GM10266 (cell line): ENCODE results near the gene CXCL1.
"Not testable (repeated sequence)": the region's sequence is repeated elsewhere in the genome, so short reads cannot be mapped to it uniquely, and the experiment has no call there.

Source experiments
- DNase-seq: peaks from one replicate; pipeline ENCODE4 v3.0.0; 2012; ENCODE audit errors: extremely low spot score
- CTCF ChIP-seq: IDR thresholded peaks from 2 replicates; pipeline ENCODE4 v1.5.1; 2012; ENCODE audit warnings: mild to moderate bottlenecking, low read depth; ENCODE audit not compliant: control insufficient read depth, insufficient read depth; ENCODE audit errors: missing control alignments

The CXCL1 gene

GRCh38 chr4:73896416-73896815 lies 27.2 kb downstream of the CXCL1 start:
- TF ChIP-seq CTCF, result no peak
- DNase-seq, result no peak

GRCh38 chr4:73897380-73898136 lies 28.4 kb downstream of the CXCL1 start:
- no peak for DNase-seq
- TF ChIP-seq CTCF, result no peak

GRCh38 chr4:73899338-73899737 lies 30.1 kb downstream of the CXCL1 start:
- not testable (repeated sequence) for DNase-seq

- no peak for TF ChIP-seq CTCF
- no peak for DNase-seq
These were observed 31.8 kb downstream of the CXCL1 start for GRCh38 chr4:73901031-73901430.

GRCh38 chr4:73902038-73902637 lies 32.9 kb downstream of the CXCL1 start:
- DNase-seq, result no peak
- TF ChIP-seq CTCF, result no peak

GRCh38 chr4:73902817-73903547 lies 33.8 kb downstream of the CXCL1 start:
- TF ChIP-seq CTCF, result no peak
- DNase-seq, result no peak

GRCh38 chr4:73904491-73904890 lies 35.3 kb downstream of the CXCL1 start:
- no peak for TF ChIP-seq CTCF
- no peak for DNase-seq
